Measurements from ENCODE around the gene DNAJC16. TPM values are rescaled to one million over a fixed set of nuclear protein-coding genes. Genes with fewer than 3 reads are reported as not detected.

Gene DNAJC16
- total RNA-seq, 1 donor from 2014 or later = 20.7 TPM

DNA sequence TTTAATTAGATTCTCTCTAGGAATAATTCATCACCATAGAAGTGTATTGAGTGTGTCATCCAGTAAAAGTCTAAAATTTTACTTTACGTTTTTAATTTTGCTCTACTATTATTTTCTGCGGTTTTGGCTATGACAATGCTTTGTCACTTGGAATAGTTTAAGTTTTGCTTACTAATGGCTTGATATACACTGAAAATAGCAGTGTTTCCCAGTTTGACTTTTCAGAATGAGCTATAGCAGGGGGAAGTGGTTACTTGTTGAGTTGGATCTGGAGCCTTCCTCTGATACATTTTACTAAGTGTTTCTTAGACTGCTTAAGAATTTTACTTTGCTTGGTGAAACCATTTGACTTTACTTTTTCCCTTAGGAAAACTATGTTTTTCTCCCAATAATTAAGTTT lies 5.0 kb downstream of the DNAJC16 start:
- no peak for DNase-seq (ENCODE audit: extremely low read depth, low read depth, low spot score)

DNA sequence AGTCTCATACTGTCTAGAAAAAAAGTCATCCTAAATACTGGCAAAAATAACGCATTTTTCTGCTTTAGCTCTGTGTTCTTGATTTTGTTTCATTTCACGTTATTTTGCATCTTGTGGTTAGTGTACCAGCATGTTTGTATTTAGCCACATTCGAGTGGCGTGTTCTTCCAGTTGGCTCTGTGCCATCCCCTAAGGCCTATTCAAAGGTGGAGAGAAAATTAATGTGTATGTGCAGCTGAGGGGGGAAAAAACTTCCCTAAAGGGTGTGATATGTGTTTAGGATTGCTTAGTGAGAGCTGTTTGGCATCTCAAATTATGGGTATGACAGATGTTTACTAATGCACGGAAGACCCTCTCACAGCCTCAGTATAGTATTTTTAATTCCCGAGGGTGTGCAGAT lies 12.1 kb downstream of the DNAJC16 start:
- no peak for DNase-seq (ENCODE audit: extremely low read depth, low read depth, low spot score)

DNA sequence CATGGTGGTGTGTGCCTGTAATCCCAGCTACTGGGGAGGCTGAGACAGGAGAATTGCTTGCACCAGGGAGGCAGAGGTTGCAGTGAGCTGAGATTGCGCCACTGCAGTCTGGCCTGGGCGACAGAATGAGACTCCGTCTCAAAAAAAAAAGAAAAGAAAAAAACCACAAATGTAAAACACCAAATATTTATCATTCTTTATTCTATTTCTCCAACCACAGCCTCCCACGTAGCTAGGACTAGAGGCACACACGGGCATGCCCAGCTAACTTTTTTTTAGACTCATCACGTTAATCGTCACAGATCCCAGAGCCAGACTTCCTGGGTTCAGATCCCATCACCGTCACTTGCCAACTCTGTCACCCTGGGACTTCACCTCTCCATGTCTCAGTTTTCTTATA lies 13.5 kb downstream of the DNAJC16 start:
- DNase-seq (ENCODE audit: extremely low read depth, low read depth, low spot score) = no peak

DNA sequence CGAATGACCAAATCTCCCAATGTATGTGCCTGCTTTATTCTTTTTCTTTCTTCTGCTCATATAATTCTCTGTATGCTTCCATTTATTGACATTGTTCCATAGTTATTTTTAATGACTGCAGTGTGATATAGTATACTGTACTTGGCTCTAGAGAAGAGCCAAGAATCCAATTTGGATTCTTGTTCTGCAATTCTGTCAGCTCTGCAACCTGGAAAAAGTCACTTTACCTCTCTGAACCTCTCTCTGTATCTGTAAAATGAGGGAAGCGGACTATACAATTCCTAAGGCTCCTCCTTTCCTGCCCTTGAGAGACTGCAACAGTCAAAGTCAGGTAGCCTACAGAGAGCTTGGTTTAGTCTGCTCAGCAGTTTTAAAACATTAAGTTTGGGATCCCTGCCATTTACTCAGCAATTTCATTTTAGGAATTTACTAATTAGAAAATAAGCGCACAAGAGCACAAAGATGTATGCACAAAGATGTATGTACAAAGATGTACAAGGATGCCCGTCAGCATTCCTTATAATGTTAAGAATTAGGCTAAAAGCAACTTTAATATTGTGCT lies 14.7 kb downstream of the DNAJC16 start:
- no peak for DNase-seq (ENCODE audit: extremely low read depth, low read depth, low spot score)

DNA sequence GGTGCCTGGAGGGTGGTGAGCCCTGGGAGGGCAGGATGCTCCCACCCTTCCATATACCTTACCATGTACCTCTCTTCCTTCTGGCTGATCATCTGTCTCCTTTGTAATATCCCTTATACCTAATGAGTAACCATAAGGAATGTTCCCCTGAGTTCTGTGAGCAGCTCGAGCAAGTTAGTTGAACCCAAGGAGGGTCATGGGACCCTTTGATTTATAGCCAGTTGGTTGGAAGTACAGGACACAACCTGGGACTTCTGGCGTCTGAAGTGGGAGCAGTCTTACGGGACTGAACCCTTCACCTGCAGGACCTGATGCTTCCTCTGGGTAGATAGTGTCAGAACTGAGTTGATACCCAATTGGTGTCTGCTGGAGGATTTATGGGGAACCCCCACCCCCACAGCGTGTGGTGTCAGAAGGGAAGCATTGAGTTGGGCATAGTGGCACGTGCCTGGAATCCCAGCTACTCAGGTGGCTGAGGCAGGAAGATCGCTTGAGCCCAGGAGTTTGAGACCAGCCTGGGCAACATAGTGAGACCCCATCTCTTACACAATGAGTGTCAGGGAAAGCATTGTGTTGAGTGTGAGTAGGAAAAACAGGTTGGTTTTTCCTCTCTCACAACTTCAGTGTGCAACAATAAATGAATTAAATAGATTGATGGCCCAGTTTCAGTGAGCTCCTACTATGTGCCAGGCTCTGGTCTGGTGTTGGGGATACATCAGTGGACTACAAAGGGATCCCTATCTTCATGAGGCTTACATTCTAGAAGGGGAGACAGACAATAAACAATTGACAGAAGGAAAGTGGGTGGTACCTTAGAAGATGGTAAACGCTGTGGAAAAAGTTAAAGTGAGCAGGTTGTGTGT lies 16.0 kb downstream of the DNAJC16 start:
- DNase-seq (ENCODE audit: extremely low read depth, low read depth, low spot score) = no peak

DNA sequence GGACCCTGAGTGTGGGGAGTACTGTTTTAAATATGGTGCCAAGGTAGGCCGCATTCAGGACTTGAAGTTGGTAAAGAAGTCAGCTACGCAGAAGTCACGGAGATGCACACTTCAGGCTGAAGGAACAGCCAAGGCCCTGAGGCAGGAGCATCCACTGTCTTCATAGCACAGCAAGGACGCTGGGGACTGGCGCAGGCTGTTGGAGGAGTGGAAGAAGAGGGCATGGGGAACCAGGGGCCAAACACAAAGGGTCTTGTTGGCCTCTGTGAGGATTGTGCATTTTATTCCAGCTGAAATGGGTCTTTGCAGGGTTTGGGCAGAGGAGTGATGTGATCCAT lies 16.6 kb downstream of the DNAJC16 start:
- DNase-seq (ENCODE audit: extremely low read depth, low read depth, low spot score) = no peak

DNA sequence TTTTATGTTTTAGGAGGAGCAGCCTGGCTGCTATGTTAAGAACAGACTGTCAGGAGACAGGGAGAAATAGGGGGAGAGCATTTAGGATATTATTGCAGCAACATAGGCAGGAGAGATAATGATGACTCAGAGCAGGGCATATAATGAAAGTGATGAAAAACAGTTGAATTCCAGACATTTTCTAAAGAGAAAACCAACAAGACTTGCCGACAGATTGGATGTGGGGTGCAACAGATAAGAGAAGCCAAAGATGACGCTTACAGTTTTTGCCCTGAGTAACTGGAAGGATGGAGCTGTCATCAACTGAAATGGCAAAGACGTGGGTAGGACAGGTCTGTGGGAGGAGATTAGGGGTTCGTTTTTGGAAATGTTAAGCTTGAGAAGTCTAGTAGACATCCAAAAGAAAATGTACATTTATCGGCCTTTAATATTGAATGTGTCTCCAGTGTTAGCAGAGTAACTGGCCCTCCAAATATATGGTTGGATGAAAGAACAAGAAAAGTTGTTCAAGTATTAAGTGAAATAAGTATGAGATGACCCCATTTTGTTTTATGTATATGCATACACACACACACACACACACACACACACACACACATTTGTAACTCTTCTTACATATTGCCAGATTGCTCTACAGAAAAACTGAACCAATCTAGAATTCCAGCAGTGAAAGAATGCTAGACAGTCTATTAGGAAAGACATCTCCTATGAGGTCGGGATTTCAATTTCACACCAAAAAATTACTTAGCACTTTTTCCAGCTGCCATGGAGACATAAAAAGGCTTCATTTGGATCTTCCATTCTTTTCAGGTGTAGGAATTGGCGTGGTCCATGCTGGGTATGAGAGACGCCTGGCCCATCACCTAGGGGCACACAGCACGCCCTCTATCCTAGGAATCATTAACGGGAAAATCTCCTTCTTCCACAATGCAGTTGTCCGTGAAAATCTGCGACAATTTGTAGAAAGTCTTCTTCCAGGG lies 17.2 kb downstream of the DNAJC16 start:
- no peak for DNase-seq (ENCODE audit: extremely low read depth, low read depth, low spot score)

DNA sequence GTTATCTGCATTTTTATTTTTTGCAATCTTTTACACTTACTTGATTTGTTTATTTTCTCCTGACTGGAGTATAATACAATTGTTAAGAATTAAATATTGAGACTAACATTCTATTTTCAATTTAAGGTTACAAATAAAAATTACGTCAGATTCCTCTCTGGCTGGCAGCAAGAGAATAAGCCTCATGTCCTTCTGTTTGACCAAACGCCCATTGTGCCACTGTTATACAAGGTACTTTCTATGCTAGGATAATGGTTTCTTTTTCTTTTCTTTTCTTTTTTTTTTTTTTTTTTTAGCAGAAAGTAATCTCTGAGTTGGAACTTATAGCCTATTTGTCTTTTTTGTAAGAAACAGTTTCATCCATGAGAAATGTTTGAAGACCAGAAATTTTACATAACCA lies 20.0 kb downstream of the DNAJC16 start:
- DNase-seq (ENCODE audit: extremely low read depth, low read depth, low spot score) = no peak

DNA sequence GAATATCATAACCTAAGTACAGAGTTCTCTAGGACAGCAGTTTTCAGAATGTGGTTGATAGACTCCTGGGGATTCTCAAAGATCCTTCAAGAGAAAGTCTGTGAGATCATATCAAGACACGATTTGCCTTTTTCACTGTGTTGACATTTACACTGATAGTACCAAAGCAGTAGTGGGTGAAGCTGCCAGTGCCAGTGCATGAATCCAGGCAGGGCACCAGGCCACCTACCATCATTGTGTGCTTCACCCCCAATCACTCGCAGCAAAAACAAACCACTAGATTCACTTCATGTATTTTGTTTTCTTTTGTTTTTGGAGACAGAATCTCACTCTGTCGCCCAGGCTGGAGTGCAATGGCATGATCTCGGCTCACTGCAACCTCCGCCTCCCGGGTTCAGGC lies 23.9 kb downstream of the DNAJC16 start:
- no peak for DNase-seq (ENCODE audit: extremely low read depth, low read depth, low spot score)

DNA sequence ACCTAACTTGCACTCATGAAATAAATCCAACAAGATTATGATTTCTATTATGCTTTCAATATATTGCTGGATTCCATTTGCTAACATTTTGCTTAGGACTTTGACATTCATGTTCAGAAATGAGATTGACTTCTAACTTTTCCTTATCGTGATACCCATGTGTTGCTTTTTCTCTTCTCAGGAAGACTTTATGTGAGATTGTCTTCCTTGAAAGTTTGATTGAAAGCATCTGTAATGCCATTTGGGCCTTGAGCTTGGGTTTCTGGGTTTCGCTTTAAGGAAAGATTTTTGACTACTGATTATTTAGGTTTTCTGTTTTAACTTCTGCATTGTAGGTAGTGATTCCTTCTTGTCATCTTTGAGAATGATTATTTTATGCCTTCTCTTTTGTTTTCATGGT lies 30.4 kb downstream of the DNAJC16 start:
- no peak for DNase-seq (ENCODE audit: extremely low read depth, low read depth, low spot score)

DNA sequence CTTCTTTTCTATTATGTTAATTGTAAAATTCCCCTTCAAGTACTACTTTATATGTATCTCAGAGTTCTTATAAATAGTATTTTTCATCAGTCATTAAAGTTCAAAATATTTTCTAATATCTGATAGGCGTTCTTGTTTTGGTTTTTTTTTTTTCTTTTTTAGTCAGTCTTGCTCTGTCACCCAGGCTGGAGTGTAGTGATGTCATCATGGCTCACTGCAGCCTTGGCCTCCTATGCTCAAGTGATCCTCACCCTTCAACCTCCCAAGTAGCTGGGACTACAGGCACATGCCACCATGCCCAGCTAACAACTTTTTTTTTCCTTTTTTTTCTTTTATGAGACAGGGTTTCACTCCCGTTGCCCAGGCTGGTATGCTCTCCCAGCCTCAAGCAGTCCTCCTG lies 30.9 kb downstream of the DNAJC16 start:
- no peak for DNase-seq (ENCODE audit: extremely low read depth, low read depth, low spot score)

DNA sequence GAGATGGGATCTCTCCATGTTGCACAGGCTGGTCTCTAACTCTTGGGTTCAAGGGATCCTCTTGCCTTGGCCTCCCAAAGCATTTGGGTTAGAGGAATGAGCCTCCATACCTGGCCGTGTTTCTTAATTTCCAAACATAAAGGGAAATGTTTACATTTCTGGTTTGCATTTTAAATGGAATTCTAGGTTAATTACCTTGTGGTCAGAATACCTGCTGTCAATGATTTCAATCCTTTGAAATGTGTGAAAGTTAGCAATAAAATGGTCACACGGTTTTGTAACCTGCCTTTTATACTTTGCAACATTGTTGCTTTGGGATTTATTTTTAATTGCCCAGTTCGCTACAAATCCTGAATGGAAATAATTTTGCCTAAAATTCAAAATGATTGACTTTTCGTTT lies 31.9 kb downstream of the DNAJC16 start:
- no peak for DNase-seq (ENCODE audit: extremely low read depth, low read depth, low spot score)

DNA sequence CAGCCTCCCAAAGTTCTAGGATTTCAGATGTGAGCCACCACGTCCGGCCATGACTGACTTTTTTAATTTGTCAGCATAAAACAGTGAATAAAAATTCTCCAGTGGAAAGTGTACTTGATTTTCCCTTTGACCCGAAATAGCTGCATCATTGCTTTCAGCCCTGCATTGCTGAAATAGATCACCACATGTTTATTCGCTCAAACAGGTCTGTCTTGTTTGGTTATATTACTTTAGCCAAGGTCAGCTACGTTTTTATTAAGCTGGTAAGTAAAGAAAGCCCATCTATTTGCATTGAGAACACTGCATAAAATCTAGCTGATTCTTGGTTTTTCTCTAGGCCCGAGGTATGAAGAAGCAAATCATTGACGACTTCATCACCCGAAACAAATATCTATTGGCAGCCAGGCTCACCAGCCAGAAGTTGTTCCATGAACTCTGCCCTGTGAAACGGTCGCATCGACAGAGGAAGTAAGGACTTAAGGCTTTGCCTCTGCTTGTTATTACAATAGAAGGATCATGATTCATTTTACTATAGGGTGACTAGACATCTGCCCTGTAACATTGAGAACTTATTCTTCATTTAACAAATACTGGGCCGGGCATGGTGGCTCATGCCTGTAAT lies 32.7 kb downstream of the DNAJC16 start:
- DNase-seq (ENCODE audit: extremely low read depth, low read depth, low spot score) = no peak

DNA sequence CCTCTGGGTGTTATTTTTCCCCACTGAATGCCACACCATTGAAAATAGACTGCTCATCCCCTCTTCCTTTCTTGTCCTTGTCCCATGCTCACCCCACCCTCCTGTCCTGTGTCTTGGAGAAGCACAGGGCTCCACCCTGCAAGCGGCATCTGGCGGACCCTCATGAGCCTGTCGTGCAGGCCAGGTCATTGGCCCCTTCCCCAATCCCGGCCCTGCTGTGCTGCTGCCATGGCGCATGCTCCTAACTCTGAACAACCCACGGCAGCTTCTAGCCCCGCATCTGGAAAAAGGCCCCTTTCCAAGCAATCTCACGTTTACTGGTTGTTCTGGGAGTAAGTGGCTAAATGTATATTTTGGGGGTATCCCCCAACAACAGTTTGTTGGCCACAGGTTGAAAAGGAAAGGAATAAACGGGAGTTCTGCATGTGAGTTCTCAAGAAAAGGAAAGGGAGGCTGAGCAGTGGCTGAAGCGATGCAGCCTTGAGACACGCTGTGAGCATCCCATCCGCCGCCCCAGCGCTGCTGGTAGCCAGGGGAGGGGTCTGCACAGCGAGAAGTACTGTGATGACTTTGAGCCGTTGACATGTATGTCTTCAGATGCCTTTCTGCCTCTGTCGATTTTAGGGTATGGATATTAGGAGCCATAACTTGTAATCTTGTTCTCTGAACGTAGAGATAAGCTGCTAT lies 41.9 kb downstream of the DNAJC16 start:
- DNase-seq (ENCODE audit: extremely low read depth, low read depth, low spot score) = no peak

DNA sequence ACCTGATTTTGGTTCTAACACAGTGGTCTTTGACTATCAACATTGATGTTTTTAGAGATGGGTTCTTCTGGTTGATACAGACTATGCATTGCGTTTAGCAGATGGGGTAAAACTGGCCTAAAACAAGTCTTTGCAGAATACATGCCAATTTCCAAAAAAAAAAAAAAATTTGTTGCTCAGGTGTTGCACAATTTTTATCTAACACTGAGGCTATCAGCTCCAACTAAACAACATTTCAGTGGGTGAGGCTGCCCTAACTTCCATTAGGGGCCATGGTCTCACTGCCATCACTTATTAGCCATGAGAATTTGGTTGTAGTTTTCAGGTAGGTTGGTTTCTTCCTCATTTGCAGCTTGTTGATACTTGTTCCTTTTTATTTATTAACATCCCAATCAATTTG lies 44.2 kb downstream of the DNAJC16 start:
- no peak for DNase-seq (ENCODE audit: extremely low read depth, low read depth, low spot score)

DNA sequence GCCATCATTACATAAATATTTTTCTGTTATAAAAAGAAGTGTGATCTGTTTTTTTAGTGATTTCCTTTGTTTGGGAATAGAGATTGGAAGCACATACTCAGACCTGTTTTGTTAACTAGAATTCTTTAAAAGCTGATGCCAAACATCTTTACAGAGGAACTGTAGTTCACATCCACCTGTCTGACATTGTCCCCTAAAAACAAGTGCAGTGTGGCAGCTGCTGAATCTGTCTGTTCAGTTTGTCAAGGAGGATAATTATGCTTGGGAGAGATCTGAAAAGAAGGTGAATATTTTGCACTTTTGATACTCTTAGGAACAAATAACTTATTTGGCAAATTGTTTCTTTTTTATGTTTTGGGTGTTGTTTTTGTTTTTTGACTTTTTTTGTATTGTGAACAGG lies 44.6 kb downstream of the DNAJC16 start:
- no peak for DNase-seq (ENCODE audit: extremely low read depth, low read depth, low spot score)

DNA sequence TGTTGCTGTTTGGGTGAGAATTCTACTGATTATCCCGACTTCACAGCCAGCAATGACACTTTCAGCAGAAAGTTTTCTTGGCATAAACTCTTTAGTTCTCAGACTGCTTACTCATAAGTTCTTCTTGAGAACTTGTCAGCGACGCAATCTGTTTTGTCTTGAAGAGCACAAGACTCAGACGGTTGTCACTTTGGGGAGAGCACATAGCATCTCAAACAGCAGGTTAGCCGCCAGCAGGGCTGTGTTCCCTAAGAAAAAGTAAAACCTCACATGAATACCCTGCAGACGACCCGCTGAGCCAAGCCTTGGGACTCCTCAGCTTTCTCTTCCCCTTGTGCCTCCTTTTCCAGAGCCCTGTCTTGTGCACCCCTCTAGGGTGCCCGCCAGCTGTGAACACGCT lies 46.8 kb downstream of the DNAJC16 start:
- no peak for DNase-seq (ENCODE audit: extremely low read depth, low read depth, low spot score)

DNA sequence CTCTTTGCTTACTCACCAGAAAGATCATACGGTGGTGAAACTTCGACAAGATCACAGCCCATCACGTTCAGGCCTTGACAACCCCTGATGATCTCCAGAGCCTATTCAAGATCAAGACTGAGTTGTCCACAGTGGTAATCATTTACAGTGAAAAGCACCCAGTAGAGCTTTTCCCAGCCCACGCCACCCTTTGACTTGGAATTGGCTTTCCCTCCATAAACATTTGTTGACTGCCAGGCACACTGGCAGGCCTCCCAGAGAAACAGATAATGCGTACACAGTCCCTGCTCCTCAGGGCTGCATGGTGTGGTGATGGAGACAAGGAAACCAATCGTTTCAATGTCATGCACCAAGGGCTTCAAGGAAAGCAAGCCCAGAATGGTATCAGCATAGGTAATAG lies 48.1 kb downstream of the DNAJC16 start:
- DNase-seq (ENCODE audit: extremely low read depth, low read depth, low spot score) = no peak

DNA sequence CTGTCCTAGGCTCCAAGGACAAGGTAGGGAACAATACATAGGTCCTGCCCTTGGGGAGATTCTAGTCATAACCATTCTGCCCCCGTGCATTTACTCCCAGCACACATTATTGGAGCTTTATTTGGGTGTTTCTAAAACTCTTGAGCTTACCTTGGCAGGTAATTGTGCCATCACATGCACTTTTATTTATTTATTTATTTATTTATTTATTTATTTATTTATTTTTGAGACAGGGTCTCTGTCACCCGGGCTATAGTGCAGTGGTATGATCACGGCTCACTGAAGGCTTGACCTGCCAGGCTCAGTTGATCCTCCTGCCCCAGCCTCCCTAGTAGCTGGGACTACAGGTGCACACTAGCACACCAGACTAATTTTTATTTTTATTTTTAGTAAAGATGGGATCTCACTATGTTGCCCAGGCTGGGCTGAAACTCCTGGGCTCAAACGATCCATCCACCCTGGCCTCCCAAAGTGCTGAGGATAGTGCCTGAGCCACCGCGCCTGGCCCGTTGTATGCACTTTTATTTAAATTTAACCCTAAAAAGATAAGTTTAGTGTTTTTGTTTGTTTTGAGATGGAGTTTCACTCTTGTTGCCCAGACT lies 49.0 kb downstream of the DNAJC16 start:
- DNase-seq (ENCODE audit: extremely low read depth, low read depth, low spot score) = no peak

DNA sequence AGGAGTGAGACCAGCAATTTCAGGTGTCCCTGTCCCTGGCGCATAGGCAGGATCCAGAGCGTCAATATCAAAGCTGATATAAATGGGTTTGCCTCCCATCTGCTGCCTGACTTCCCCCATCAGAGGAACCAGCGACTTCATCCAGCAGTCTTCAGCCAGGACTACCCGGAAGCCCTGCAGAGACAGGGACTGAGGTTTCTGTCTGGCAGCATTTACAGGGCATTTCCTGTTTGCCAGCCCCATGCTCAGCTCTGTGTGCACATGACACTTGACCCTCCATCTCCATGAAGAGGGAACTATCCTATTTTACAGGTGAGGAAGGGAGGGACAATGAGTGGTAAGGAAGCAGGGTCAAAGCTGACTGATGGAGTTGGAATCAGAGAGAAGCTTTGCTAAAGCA lies 51.0 kb downstream of the DNAJC16 start:
- no peak for DNase-seq (ENCODE audit: extremely low read depth, low read depth, low spot score)
